Brain microvascular endothelial cell (primary cell): ENCODE measurements around the gene FGF16.
"Not testable (repeated sequence)": the region's sequence is repeated elsewhere in the genome, so short reads cannot be mapped to it uniquely, and the experiment has no call there.

Experiments
- DNase-seq: peaks from one replicate; pipeline ENCODE4 v3.0.0-alpha.2; 2020
- H3K27ac ChIP-seq: fragments of 250-450 bp; sonication (Bioruptor Pico); 2 replicates; pipeline ENCODE4 v1.5.1; 2020; ENCODE audit warnings: mild to moderate bottlenecking, moderate library complexity
- H3K27me3 ChIP-seq: fragments of 250-450 bp; sonication (Bioruptor Pico); replicated peaks from 2 replicates; pipeline ENCODE4 v1.5.1; 2020; ENCODE audit warnings: mild to moderate bottlenecking
- H3K36me3 ChIP-seq: fragments of 250-450 bp; sonication (Bioruptor Pico); replicated peaks from 2 replicates; pipeline ENCODE4 v1.5.1; 2020; ENCODE audit warnings: mild to moderate bottlenecking
- H3K4me3 ChIP-seq: 2 replicates; pipeline ENCODE4 v1.5.1; 2011; ENCODE audit warnings: low read depth, mild to moderate bottlenecking, control low read depth, low read length, moderate library complexity
- in situ Hi-C: cut with HindIII; loops from 2 replicates; pipeline ENCODE4 v1.10.0; 2017; ENCODE audit warnings: low sequenced_read_pairs, low pct_ligation_motif_present
- TF ChIP-seq, protein P1 (sequence below): IDR thresholded peaks from 2 replicates; pipeline ENCODE4 v1.5.1; 2011; ENCODE audit warnings: low read depth, mild to moderate bottlenecking, moderate library complexity, low read length, control low read depth, inconsistent platforms; ENCODE audit errors: missing control alignments

FGF16 gene

DNA sequence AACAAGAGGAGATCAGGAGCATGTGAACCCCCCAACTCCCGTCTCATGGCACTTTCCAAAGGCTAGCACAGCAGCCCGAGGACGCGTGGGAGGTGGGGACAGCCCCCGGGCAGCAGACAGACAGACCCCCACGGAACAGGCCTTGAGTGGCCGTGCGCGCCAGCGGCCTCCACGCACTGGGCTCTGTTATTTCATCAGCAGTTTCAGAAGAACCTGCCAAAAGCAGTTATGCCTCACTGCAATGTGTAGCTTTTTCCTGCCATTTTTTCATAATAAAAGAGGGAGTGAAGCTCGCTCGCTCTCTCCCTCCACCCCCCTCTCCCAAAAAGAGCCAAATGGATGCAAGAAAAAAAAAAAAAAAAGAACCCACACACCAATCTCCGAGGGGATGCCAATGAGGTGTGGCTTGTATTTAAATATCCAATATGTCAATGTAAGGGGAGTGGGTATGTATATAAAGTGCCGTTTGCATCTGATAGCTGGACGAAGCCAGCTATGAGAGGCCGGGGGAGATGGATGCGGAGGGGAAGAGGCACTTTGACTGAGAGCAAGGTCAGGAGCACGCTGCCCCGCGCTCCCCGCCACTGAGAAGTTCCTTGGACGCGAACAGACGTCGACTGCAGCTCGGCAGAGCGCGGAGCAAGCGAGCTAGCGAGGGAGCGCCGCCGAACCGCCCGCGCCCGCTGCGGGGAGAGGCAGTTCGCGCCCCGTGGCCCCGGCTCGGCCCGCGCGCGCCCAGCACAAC is at the start of gene FGF16:
TSS of gene FGF16 (plus strand) at position 482 of the 745 bp plus-strand sequence. CDS start 286 bp downstream, outside the sequence.
- Histone ChIP-seq H3K4me3 (peak within 1 kb of the TSS; percentile 47), H3K36me3 (no peaks in the 10 kb centered on the region), H3K27ac (no peak within 1 kb of the TSS), H3K27me3 (no peaks in the 10 kb centered on the region)
- in situ Hi-C loops, result no loop called here
- DNase-seq, result no peak
- TF ChIP-seq, protein P1, sequence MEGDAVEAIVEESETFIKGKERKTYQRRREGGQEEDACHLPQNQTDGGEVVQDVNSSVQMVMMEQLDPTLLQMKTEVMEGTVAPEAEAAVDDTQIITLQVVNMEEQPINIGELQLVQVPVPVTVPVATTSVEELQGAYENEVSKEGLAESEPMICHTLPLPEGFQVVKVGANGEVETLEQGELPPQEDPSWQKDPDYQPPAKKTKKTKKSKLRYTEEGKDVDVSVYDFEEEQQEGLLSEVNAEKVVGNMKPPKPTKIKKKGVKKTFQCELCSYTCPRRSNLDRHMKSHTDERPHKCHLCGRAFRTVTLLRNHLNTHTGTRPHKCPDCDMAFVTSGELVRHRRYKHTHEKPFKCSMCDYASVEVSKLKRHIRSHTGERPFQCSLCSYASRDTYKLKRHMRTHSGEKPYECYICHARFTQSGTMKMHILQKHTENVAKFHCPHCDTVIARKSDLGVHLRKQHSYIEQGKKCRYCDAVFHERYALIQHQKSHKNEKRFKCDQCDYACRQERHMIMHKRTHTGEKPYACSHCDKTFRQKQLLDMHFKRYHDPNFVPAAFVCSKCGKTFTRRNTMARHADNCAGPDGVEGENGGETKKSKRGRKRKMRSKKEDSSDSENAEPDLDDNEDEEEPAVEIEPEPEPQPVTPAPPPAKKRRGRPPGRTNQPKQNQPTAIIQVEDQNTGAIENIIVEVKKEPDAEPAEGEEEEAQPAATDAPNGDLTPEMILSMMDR, result no peak

DNA sequence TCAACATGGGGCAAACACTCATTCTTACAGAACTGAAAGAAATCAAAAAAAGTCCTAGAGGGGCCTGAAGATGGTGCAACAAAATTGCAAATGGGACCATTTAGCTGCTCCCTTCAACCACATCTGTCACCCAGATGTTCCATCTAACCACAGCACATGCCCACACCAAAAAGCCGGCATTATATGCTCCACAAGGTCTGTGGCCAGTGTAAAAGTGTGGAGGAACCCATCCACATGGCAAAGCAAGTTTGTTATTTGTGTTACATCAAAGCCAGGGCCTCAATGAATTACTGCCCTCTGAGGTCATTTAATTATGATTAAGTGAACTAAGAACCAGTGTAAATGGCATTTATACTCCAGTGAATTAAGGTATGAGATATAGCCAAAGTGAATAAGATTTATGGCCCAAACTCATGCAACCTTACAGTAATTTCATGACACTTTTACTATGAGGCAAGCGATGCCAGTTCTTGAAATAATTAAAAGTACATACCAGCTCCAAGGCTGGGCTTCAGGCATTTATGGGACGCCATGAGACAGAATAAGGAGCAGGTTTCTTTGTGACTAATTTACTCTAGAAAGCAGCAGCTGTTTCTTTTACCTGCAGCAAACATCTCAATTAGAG is 48.7 kb upstream of the FGF16 start:
- in situ Hi-C loops, result no loop called here
- TF ChIP-seq, protein P1, result no peak
- DNase-seq, result no peak
- Histone ChIP-seq H3K27ac (no peak overlapping the region), H3K36me3 (no peaks in the 10 kb centered on the region), H3K4me3 (no peak overlapping the region), H3K27me3 (no peaks in the 10 kb centered on the region)

DNA sequence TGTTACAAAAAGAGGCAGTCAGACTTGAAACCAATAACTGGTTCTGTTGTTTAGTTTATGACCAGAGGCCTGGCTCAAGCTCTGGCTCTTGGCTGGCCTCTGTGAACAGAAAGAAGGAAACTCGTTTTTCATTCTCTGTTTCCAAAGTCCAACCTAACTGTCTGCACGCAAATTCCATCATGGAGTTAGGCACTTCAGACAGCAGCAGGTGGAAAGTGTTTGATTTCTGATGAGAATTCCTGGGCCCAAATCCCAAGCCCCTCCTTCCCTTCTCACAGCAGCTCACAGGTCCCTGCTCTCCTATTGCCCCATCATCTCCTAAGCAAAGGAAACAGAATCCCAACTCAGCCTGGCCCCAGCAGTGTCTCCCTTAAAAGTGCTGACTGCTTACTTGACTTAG is 42.8 kb upstream of the FGF16 start:
- no peak overlapping the region for H3K4me3 ChIP-seq
- no peaks in the 10 kb centered on the region for H3K36me3 ChIP-seq
- DNase-seq, result no peak
- H3K27ac ChIP-seq, result no peak overlapping the region
- no peaks in the 10 kb centered on the region for H3K27me3 ChIP-seq
- in situ Hi-C loops, result no loop called here
- TF ChIP-seq, protein P1, result no peak

DNA sequence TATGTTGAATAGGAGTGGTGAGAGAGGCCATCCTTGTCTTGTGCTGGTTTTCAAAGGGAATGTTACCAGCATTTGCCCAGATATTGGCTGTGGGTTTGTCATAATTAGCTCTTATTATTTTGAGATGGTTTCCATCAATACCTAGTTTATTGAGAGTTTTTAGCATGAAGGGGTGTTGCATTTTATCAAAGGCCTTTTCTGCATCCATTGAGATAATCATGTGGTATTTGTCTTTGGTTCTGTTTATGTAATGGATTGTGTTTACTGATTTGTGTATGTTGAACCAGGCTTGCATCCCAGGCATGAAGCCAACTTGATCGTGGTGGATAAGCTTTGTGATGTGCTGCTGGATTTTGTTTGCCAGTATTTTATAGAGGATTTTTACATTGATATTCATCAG is 39.4 kb upstream of the FGF16 start:
- H3K4me3 ChIP-seq, in situ Hi-C loops, DNase-seq, H3K27ac ChIP-seq, H3K27me3 ChIP-seq, H3K36me3 ChIP-seq: not testable (repeated sequence)

DNA sequence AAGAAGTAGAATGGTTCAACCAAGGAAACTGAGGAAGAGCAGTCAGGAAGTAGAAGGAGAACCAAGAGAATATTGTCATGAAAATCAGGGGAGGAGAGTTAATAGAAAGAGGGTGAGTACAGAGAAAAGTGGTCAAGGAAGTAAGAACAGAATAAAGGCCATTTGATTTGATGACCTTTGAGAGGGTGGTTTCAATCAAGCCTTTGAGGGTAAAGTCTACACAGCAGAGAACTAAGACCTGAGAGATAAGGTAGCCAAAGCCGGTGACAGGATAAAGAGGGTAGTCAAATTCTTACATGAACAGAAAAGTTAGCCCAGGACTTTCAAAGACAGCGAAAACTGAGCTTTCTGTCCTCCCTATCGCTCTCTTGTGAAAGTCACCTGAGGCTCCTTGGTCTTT is 34.6 kb upstream of the FGF16 start:
- Histone ChIP-seq H3K27ac (no peak overlapping the region), H3K4me3 (no peak overlapping the region), H3K36me3 (no peaks in the 10 kb centered on the region), H3K27me3 (no peaks in the 10 kb centered on the region)
- in situ Hi-C loops, result no loop called here
- DNase-seq, result no peak
- TF ChIP-seq, protein P1, result no peak

DNA sequence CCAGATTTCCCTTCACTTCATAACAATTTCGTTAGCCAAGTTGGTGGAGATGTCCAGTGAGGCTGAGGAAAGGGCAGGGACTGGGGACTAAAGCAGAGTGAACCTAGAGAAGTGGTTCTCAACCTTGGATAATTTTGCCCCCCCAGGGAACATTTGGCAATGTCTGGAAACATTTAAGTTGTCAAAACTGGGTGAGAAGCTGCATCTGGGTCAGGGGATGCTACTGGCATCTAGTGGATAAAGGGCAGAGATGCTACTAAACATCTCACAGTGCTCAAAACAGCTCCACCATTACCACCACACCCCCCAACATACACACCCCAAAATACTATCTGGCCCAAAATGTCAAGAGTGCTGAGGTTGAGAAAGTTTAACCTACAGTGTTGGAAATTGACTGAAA is 32.0 kb upstream of the FGF16 start:
- TF ChIP-seq, protein P1, result peak; percentile 45
- in situ Hi-C loops, result no loop called here
- no peaks in the 10 kb centered on the region for H3K27me3 ChIP-seq

More for the DNA sequence above, 32.0 kb upstream of the FGF16 start:
- Histone ChIP-seq H3K36me3 (no peaks in the 10 kb centered on the region), H3K27ac (no peak overlapping the region), H3K4me3 (no peak overlapping the region)
- no peak for DNase-seq
